Parietal lobe (tissue), 1 donor: ENCODE data around the gene DCT. TPM values are rescaled to one million over a fixed set of nuclear protein-coding genes. Genes with fewer than 3 reads are reported as not detected.

Experiments
- total RNA-seq: library from RNA; depleted of rRNA; stranded (reverse); fragments of >200 nt; gene quantifications from one replicate; pipeline ENCODE4 v1.2.3, GENCODE V29; 2014

DCT gene
- total RNA-seq, result 0.63 TPM

GRCh38 chr13:94479616-94480015 lies at the start of gene DCT:
Gene DCT, minus strand, starts transcription at chr13:94479682. Its CDS starts 427 bp downstream, at chr13:94479255.

Other genes starting within 250 kb of the DCT start
- 5.6 TPM for gene TGDS, start 116.5 kb upstream of the DCT start, total RNA-seq
- gene GPR180, start 122.2 kb upstream of the DCT start, total RNA-seq, result 10.0 TPM
- 4.1 TPM for gene SOX21, start 232.9 kb upstream of the DCT start, total RNA-seq